HG02840 (cell line): ENCODE data around the gene PRSS56.
"Not testable (repeated sequence)": the region's sequence is repeated elsewhere in the genome, so short reads cannot be mapped to it uniquely, and the experiment has no call there.

Experiments
- ATAC-seq: cut with Tn5 transposase; IDR thresholded peaks from one replicate; pipeline ENCODE4 v1.9.1; 2021; ENCODE audit warnings: mild to moderate bottlenecking, moderate library complexity, moderate number of reproducible peaks; ENCODE audit not compliant: unreplicated experiment, low FRiP score

PRSS56 gene

DNA sequence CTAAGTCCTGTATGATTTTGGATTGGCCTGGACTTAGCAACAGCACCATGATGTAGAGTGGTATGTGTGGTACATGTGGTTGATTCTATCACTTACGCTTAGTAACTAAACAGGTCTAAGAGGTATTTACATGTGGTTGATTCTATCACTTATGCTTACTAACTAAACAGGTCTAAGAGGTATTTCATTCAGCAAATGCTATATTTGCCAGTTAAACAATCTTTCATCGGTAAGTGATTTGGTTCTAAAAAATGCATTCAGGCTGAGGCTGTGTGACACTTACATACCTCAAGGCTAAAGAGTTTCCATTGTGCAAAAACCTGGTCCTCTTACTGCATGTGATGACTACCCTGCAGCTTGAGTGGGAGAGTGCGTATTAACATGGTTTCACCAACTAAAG, 43.4 kb downstream of the PRSS56 start:
- no peak for ATAC-seq

DNA sequence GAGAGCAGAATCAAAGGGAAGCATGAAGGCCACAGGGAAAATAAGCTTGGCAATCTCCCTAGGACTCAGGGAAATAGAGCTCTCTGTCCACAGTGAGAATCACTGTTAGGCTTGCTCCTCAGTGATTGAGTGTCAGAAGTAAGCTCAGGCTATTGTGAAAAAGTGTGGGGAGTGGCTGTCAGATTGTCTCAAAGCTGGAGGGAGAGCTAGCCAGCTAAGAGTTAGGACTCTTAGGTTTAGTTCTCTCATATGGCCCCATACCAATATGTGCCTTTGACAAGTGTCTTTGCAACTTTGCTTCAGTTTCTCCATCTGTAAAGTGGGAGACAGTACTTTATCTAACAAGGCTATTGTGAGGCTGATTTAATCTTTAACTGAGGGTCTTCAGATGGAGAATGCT, 47.5 kb downstream of the PRSS56 start:
- ATAC-seq, result no peak

DNA sequence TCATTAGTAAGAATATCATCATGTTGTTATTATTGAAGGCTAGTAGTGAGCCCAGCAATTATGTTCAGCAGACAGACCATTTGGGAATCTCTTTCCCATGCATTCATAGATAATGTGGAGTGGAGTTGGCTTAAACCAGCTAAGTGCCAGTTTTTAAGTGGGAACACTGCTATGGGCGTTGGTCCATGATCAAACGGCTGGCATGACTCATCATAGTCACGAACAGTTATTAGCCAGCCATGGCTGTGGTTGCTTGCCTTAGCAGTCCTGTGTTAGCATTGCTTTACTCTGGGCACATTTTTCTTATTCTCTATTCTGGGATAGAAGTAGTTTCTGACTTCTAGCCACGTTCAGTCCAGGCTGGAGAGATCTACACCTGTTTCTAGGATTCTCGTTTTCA, 48.0 kb downstream of the PRSS56 start:
- no peak for ATAC-seq

DNA sequence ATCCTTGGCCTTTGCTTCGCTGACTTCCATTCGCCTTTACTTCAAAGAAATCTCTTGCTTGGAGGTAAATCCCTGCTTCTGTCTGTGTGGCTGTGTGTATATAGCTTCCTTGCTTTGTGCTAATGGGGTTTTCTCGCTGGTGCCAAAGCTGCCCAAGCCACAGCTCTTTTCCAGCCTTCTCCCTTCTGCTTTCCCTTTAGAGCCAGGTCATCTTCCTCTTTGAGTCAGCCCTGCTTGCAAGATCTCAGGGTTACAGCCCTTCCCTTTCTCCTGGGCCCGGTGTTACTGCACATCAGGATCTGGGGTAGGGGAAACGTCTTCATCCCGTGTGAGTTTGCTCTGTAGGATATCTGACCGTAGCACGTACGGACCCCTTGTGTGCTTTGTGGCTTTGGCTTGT, 49.4 kb downstream of the PRSS56 start:
- ATAC-seq, result no peak

DNA sequence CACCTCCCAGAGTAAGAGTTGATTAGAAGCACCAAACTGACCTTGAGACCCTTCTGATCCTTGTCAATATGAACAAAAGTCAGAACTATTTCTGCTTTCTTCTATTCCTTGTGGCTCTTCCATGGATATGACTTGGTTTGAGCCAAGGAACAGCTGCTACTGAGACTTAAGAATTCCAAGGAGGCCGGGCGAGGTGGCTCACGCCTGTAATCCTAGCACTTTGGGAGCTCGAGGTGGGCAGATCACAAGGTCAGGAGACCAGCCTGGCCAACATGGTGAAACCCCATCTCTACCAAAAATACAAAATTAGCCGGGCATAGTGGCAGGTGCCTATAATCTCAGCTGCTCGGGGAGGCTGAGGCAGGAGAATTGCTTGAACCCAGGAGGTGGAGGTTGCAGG, 50.3 kb downstream of the PRSS56 start:
- ATAC-seq, result not testable (repeated sequence)

DNA sequence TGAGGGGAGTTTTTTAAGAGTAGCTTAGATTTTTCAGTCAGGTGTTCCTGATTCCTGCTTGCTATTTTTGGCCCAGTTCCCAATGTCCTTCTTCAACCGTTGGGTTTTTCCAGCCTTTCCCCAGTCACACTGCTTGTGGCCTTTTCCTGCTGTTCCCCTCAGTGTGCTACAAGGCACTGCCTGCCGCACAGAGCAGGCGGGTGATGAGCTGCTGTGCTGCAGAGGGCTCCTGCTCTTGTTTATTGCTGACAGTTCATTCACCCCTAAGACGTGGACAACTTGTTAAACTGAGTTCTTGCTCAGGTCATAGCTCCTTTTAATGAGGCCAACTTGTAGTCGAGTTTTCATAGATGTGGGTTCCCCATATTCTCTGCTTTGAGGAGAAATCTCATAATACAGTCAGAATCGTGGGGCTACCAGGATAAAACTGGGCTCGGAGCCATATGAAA, 50.9 kb downstream of the PRSS56 start:
- no peak for ATAC-seq

DNA sequence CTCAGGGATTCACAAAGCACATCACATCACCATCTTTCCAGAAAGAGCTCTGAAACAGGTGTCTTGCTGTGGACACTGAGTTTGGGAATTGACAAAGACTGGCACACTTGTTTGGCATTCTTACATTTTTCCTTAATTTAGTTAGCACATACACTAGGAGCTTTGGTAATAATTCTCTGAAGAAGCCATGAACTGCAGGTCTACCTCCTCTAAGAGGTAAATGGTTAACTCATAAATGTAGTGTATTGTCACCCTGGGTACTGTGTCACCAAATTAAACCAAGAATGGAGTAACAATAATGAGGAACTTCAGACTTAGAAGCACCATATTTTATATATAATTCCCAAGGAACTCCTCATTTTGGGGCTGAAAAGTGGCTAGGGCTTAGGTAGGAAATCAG, 52.9 kb downstream of the PRSS56 start:
- no peak for ATAC-seq

DNA sequence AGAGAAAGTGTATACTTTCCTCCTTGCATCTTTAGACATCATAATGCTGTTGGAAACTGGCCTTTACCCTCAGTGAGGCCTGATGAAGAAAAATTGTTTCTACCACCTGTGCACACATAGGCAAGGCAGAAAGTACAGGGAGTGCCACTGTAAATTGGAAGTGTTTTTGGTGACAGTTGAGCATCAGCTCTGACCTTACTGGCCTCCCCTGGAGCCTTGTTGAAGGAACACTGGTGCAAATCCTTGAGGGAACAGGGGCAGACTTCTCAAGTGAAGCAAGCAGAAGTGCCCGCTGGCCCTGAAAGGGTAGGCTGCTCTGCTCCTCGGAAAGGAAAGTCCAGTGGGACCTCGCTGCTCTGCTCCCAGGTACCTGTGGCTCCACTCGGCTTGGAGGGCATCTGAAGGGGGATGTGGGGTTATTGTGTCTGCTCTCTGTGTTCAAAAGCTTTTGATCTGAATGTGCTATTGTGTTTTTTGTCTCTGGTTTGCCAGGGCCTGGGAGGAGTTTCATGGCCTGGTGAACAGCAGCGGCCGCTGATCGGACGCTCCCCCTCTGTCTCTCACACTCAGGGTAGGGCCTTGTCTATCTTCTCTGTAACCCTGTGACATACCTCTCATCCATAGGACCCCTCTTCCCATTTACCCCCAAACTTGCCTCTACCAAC, 53.7 kb downstream of the PRSS56 start:
- no peak for ATAC-seq

DNA sequence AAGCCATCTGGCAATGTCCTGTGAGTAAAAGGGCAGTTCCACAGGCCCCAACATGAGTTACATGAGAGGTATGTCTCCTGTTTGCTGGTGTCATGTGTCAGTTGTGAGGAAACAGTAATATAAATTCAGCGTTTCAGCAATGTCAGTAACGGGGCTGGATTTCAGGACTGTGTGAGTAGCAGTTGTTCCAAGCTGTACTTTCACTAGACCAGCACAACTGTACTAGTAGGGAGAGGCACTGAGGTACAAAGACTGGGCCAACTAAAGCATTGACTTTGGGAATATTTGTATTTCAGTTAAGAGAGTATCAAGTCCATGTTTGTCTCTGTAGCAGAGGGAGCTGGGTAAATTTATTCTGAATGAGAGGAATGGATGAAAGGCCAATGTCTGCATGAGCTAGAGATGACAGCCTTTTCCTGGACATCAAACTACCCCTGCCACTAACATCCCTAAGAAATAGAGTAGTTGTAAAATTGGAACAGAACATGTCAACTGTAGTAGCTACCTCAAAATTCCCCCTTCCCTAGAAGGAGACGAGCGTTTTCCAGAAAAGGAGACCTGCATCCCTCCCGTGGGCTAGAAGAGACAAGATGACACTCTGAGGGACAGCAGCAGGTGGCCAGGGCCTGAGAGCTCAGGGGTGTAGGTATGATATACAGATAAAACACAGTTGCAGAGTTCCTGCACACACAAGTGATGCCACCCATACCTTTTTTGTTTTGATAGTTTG, 54.7 kb downstream of the PRSS56 start:
- ATAC-seq, result no peak
